ENCODE results near the gene DENND2A. TPM values are rescaled to one million over a fixed set of nuclear protein-coding genes. Genes with fewer than 3 reads are reported as not detected.
"Not testable (repeated sequence)": the region's sequence is repeated elsewhere in the genome, so short reads cannot be mapped to it uniquely, and the experiment has no call there.

DENND2A gene
- total RNA-seq, 1 donor from 2014 or later, result 6.3 TPM

GRCh38 chr7:140592964-140593671 is 47.5 kb downstream of the DENND2A start:
- no peak for DNase-seq (ENCODE audit: low spot score)

- no peak for DNase-seq (ENCODE audit: low spot score)
These were observed 49.3 kb downstream of the DENND2A start for GRCh38 chr7:140591180-140591902.

- no peak for DNase-seq (ENCODE audit: low spot score)
These were observed 53.4 kb downstream of the DENND2A start for GRCh38 chr7:140587243-140587642.

GRCh38 chr7:140586516-140586915 is 54.1 kb downstream of the DENND2A start:
- no peak for DNase-seq (ENCODE audit: low spot score)

GRCh38 chr7:140585333-140585732 is 55.3 kb downstream of the DENND2A start:
- no peak for DNase-seq (ENCODE audit: low spot score)

GRCh38 chr7:140584195-140584851 is 56.3 kb downstream of the DENND2A start:
- DNase-seq (ENCODE audit: low spot score), result no peak

- DNase-seq (ENCODE audit: low spot score), result no peak
These were observed 59.2 kb downstream of the DENND2A start for GRCh38 chr7:140581411-140581810.

GRCh38 chr7:140577651-140578050 is 63.0 kb downstream of the DENND2A start:
- DNase-seq (ENCODE audit: low spot score), result no peak

GRCh38 chr7:140576589-140576988 is 64.0 kb downstream of the DENND2A start:
- no peak for DNase-seq (ENCODE audit: low spot score)

GRCh38 chr7:140571538-140572122 is 69.0 kb downstream of the DENND2A start:
- DNase-seq (ENCODE audit: low spot score), result no peak

GRCh38 chr7:140570120-140570519 is 70.5 kb downstream of the DENND2A start:
- DNase-seq (ENCODE audit: low spot score), result no peak

GRCh38 chr7:140568021-140568813 is 72.4 kb downstream of the DENND2A start:
- DNase-seq (ENCODE audit: low spot score), result peak; percentile 67

- peak; percentile 62 for DNase-seq (ENCODE audit: low spot score)
These were observed 74.4 kb downstream of the DENND2A start for GRCh38 chr7:140566186-140566585.

GRCh38 chr7:140565761-140566160 is 74.9 kb downstream of the DENND2A start:
- DNase-seq (ENCODE audit: low spot score), result peak; percentile 22

GRCh38 chr7:140564643-140565042 is 76.0 kb downstream of the DENND2A start:
- no peak for DNase-seq (ENCODE audit: low spot score)

- no peak for DNase-seq (ENCODE audit: low spot score)
These were observed 77.6 kb downstream of the DENND2A start for GRCh38 chr7:140562926-140563481.

- no peak for DNase-seq (ENCODE audit: low spot score)
These were observed 81.2 kb downstream of the DENND2A start for GRCh38 chr7:140559410-140559809.

- DNase-seq (ENCODE audit: low spot score), result no peak
These were observed 82.6 kb downstream of the DENND2A start for GRCh38 chr7:140557809-140558518.

GRCh38 chr7:140557069-140557468 is 83.5 kb downstream of the DENND2A start:
- DNase-seq (ENCODE audit: low spot score), result no peak

GRCh38 chr7:140553236-140553635 is 87.4 kb downstream of the DENND2A start:
- not testable (repeated sequence) for DNase-seq (ENCODE audit: low spot score)

All from umbilical cord (tissue), 2 donors.